Stimulated activated CD4-positive, alpha-beta T cell treated with anti-CD3 and anti-CD28 coated beads, Interleukin-2, amount 100 ng/mL, for 24 hours (primary cell): ENCODE measurements around the gene TLE6.
"Not testable (repeated sequence)": the region's sequence is repeated elsewhere in the genome, so short reads cannot be mapped to it uniquely, and the experiment has no call there.

Experiments
- DNase-seq, 2 donors: peaks; one replicate each; pipeline ENCODE4 v3.0.0-alpha.2; 2020

TLE6 gene

DNA sequence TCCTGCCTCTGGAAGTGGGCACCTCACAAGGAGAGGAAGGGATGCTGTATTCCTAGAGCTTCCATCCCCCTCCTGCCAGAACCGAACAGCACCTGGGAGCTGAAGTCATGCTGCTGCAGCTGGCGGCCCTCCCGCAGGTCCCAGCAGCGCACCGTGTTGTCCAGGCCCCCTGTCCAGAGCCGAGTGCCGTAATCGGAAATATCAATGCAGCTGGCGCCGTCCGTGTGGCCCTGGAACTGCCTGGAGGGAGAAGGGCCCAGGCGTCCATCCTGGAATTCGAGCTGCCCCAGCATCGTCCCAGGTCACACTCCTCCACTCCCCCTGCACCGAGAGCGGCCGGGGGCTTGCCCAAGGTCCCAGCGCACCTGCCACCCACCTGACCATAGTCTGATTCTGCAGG lies 28.0 kb downstream of the TLE6 start:
- DNase-seq = no peak

DNA sequence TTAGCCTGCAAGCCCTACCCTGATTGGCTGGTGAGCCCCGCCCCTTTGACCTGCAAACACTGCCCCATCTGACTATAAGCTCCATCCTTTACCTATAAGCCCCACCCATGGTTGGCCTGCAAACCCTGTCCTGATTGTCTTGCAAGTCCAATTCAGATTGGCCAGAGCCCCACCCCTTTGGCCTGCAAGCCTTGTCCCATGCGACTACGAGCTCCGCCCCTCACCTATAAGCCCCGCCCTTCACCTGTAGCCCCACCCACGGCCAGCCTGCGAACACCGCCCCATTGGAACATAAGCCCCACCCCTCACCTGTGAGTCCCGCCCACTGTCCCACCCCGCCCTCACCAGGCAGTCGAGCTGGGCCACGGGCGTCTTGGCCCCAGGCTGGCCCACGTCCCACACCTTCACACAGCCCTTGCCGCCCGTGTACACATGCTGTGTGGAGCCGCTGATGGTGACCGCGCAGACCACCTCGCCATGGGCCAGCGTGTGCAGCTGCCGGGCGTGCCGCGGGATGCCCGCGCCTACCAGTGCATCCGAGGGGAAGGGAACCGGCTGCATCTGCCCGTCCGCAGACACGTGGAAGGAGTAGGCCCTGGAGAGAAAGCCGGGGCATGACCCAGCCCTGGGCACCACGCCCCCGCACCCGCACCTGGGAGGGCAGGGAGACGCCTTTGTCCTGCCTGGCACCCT lies 28.9 kb downstream of the TLE6 start:
- peak in 1 of 2 donors; percentile 45 for DNase-seq

DNA sequence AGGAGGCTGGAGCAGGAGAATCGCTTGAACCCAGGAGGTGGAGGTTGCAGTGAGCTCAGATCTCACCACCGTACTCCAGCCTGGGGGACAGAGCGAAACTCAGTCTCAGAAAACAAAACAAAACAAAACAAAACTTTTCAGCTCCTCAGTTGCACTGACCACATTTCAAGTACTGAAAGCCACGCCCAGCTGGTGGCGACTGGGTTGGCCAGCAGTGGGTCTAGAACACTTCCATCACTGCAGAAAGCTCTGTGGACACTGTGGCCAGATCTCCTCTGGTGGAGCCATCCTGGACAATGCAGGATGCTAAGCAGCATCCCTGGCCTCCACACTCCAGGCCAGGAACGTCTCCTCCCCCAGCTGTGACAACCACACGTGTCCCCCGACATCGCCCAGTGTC lies 30.6 kb downstream of the TLE6 start:
- DNase-seq = no peak

DNA sequence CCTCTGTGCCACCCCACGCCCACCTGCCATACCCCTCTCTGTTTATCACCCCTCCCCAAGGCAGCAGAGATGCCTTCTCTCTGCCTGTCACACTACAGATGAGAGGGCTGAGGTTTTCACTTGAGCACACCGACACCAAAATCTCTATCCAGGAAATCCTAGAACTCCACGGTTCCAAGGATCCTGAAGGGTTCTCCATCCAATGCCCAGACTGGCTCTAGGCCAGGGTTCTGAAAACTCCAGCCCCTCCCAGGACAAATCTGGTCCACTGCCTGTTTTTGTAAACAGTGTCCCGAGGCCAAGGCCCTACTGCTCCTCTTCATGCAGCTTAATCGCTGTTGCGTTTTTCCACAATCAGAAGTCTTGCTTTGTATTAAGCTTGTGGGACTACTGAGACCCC lies 31.6 kb downstream of the TLE6 start:
- DNase-seq = no peak

DNA sequence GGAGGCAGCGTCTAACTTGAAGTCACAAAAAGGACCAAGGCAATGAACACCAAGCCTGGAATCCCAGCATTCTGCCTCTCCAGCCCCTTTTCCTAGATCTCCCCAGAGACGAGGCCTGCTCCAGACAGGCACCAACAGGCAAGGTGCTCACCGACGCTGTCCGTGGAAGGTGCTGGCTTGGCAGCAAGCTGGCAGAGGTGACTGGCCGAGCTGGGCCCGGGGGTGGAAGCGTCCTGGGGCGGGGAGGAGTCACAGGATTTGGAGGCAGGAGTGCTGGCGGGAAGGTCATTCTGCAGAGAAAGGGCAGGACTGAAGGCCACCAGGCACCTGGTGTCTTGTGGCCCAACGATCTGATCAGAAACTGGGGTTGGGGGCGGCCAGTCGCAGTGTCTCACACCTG lies 33.5 kb downstream of the TLE6 start:
- DNase-seq = no peak

DNA sequence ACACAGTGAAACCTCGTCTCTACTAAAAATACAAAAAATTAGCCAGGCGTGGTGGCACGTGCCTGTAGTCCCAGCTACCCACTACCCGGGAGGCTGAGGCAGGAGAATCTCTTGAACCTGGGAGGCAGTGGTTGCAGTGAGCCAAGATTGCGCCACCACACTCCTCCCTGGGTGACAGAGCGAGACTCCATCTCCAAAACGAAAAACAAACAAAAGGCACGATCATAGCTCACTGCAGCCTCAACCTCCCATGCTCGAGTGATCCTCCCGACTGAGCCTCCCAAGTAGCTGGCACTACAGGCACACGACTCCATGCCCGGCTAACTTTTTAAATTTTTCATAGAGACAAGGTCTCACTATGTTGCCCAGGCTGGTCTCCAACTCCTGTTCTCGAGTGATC lies 34.7 kb downstream of the TLE6 start:
- not testable (repeated sequence) for DNase-seq

DNA sequence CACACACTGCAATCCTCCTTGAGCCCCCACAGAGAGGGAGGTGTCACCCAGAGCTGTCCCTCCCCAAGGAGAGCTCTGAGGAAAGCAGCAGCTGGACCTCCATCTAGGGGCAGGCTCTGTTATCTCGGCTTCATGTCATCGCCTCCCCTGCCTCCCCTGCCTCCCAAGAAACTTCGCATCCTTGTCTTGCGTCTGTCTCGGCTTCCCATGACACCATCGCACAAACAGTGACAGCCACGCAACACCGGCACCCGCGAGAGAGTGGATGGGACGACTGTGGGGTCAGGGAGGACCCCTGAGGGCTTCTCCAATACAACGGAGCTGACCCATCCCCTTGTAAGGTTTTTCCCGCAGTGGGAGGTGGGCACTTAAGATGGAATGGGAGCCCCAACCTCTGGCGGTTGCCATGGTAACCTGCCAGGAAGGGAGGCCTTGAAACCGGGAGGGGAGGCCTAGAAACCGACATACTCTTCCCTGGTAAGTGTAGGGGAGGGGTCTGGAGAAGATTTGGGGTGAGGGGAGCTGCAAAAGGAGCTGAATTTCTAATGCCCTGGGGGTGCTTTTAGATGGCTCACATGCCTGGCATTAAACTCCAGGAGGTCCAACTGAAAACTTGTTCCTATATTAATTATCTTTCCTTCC lies 35.4 kb downstream of the TLE6 start:
- no peak for DNase-seq

DNA sequence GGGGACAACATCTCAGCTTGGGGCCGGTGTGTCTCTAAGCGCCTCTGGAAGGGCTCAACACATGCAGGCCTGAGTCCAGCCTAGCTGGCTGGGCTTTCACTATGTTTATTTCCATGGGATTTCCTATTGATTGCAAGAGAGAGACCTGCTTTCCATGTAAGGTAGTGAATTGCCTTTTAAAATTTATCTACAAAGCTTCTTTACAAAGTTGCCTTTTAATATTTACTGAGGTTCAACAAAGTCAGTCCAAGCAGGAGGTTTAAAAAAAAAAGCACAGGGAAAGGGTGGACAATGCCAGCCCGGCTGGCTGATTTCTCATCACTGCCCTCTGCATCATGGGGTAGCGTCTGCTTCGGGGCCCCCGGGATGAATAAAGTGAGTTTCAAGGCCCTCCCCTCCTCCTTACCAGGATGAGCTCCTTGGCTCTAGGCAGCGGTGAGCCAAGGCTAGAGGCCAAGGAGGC lies 35.9 kb downstream of the TLE6 start:
- DNase-seq = no peak

DNA sequence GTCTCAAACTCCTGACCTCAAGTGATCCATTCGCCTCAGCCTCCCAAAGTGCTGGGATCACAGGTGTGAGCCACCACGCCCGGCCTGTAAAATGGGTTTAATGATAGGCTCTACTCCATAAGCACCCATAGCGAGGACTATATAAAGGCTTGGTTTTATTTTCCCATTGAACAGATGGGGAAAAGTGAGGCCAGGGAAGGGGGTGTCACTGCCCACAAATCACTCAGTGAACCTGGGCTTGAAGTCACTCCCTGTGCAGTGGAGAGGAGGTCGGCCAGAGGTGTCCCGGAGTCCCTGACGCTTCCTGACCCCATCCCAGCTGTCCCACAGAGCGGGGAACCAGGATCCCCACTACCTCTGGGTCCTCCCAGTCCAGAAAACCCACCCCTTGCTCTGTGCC lies 36.8 kb downstream of the TLE6 start:
- DNase-seq = no peak

DNA sequence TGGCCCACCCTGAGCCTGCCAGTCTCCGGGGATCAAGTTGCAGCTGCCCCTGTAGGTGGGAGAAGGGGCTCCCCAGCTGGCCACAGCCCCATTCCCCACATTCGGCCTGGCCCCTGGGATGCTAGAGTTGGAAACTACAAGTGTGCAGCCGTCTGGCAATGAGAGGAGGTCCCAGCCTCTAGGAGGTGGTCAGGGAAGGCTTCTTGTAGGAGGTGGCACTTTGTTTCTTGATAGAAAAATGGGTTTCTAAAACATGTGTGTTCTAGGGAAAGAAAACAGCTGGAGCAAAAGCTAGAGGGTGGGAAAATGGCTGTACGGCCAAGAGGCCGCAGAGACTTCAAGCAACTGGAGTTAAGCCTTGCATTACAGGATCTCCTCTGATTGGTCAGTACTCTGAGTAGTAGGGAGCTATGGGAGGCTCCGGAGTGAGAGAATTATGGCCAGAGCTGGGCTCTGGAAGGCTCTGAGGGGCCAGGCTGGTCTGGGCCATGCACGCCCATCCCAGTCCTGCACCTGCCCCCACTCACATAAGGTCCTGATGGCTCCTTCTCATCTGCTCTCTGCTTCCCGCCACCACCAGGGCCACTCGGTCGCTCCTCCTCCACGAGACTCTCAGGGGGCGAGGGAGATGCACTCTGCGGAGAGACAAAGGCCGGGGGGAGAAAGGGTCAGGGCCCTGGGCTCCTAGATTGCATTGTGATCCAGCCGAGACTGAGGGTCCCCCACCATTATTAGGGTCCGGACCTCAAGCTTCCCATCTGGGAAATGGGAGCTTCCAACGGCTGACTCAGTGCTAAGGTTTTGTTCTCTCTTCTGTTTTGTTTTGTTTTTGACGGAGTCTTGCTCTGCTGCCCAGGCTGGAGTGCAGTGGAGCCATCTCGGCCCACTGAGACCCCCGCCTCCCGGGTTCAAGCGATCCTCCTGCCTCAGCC lies 38.0 kb downstream of the TLE6 start:
- no peak for DNase-seq

DNA sequence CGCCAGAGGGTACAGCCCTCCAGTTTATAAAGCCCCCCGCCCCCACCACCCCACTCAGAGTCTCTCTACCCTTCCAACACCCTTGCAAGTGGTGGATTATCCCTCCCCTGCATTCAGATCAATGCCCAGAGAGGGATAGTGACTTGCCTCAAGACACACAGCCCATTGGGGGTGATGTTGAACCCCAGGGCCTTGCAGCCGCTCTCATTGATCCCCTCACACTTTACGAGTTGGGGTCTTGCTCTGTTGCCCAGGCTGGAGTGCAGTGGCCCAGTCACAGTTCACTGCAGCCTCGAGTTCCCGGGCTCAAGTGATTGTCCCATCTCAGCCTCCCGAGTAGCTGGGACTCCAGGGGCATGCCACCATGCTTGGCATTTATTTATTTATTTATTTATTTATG lies 40.6 kb downstream of the TLE6 start:
- DNase-seq = no peak

DNA sequence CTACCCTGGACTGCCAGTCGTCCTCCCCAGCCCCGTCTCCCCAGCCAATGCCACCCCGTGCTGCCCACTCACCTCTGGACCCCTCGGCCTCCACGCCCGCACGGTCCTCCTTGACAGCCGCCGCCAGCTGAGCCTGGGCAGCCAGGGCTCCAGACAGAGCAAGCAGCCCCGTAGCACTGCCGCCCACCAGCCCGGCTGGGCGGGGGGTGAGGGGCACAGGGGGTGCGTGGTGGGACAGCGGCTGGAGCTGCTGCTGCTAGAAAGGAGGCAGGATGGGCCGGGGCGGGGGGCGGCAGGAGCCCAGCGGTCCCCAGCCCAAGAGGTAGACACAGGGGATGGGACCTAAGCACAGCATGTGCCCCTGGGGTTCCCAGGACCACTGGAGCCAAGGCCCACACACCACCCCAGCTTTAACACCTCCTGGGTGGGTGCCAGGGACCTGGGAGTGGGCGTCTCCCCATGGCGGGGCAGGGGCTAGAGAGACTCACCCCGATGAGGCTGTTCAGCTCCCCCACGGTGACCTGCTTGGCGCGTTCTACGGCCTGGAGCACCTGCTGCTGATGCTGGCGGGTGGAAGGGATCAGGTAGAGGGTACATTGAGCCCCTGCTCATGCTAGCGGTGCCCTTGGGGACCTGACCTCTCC lies 42.0 kb downstream of the TLE6 start:
- no peak for DNase-seq

DNA sequence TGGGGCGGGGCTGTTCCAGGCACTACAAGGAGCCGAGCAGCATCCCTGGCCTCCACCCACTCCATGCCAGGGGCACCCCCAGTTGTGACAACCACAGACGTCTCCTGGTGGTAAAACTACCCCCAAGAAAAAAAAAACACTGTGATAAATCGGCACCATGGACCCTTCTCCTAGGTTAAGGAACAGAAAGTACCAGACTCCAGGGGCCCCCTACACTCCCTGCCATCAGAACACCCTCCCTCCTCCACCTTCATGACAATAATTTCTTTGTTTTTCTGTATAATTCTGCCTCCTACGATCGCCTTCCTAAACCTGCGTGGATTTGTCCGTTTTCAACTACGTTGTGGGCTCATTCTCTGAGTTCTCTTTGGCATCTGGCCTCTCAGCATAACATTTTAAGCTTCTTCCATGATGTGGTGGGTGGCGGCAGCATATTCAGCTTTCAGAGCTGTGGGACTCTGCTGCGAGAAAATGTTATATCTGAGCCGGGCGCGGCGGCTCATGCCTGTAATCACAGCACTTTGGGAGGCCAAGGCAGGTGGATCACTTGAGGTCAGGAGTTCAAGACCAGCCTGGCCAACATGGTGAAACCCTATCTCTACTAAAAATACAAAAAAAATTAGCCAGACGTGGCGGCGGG lies 43.1 kb downstream of the TLE6 start:
- DNase-seq = no peak

DNA sequence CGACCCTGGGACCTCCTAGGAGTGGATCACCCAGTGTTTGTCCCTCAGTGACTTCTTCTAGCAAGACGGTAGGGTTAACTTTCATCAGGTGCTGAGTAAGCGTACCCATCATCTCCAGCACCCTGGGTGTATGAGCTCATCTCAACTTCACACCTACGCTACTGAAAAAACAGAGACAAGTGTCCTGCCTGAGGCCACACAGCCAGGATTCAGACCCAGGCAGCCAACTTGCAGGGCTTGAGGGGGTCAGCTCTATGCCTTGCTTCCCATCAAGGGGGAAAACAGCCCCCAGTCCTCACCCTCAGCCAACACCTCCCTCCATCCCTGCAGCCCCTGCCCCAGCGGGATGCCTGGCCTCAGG lies 47.1 kb downstream of the TLE6 start:
- no peak for DNase-seq

DNA sequence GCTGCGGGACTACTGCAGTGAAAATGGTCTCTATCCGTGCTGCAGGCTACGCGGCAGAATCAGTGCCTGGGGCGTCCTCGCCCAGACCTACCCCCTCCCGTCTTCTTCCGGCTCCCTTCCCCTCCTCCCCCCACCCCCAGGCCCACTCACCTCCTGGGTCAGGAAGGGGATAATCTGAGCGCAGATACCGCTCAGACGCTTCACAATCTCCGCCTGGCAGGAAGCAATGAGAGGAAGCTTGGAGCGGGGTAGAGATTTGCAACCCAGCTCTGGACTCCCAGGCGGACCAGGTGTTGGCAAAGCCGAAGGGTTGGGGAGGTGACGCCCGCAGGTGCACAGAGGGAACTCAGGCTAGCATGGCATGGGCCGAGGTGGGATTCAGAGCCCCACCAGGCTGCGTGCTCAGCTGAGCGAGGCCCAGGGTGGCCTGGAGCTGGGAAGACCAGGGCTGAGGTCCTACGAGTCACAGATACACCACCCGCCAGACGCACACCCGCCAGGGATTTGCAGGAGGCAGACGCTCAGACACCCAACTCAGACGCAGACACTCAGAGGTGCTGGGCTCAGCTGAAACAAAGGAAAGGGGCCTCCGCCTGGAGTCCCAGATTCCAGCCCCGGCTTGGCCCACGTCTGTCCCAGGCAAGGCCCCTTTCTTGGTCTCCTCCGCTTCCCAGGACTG lies 47.6 kb downstream of the TLE6 start:
- DNase-seq = no peak

DNA sequence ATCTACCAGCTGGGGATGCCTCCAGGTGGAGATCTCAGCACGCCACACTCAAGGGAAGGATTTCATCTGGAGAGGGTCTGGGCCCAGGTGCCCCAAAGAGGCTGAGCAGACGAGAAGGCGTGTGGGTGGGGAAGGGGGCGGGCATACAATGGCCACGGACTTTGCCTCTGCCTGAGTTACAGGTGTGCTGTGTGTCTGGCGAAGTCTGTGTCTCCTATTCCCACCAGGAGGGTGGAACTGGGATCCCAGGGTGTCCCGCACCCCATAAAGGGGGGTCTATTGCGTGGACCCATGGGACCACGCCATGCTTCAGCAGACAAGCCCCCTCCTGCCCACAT lies 48.2 kb downstream of the TLE6 start:
- DNase-seq = no peak

DNA sequence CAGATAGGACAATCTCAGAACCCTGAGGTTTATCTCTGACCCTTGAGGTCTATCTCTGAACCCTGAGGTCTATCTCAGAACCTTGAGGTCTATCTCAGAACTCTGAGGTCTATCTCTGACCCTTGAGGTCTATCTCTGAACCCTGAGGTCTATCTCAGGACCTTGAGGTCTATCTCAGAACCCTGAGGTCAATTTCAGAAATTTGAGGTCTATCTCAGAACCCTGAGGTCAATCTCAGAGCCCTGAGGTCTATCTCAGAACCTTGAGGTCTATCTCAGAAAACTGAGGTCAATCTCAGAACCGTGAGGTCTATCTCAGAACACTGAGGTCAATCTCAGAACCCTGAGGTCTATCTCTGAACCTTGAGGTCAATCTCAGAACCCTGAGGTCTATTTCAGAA lies 49.4 kb downstream of the TLE6 start:
- DNase-seq = no peak

DNA sequence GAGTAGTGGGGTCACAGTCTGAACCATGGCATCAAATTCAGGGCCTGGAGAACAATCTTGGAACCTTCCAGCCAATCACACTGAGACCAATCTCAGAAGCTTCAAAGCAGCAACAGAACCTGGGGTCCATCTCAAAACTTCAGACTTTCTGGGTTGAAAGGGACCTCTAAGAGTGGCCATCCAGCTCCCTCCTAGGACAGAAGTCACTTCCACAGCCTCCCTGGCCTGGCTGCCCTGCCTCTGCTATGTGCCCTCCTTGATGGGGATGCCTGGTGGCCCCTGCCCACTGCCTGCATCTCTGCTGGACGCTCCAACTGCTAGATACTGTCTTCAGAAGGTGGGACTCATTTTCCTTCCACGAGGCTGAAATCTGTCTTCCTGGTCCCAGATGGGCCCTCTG lies 49.9 kb downstream of the TLE6 start:
- DNase-seq = no peak

DNA sequence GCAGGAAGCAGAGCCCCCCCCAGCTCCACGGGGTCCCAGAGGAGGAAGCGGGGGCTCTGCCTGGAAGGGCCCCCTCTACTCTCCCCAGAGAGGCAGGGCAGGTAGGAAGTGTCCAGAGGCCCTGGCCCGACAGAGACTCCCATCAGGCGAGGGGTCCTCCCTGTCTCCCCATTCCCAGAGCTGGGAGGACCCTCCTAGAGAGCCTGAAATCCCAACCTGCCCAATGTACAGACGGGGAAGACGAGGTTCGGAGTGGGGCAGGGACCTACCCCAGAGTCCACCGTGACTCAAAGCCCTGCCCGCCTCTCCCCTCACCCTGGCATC lies 50.6 kb downstream of the TLE6 start:
- DNase-seq = no peak

DNA sequence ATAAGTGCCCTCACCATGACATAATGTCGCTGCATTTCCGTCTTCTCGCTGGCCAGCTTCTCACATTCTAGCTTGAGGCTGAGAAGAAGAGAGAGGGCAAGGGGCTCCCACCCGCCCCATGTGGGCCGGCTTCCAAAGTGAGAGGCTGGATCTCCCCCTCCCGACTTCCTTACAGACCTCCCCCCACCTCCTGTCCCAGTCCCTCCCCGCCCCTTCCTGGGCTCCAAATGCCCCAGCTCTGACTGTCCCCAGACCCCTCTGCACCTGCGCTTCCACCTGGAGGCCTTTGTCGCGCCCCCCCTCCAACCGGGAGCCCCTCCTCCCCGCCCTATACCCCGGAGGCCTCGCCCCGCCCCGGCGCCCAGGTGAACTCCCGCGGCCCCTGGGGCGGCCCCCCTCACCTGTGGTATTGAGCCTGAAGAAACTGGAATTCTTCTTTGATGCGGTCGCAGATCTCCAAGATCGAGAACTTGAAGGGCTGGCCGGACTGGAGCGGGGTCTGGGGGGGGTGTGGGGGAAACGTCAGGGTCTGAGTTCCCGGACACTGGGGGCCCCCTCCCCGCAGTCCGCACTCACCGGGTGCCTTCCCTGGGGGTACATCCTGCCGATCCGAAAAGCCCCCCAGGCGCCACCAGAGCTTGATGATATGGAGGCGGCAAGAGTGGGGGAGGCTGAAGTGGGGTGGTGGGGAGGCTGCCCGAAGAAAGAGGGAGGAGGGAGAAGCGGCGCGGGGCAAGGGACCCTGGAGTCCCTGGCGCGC lies 51.1 kb downstream of the TLE6 start:
- DNase-seq = no peak

DNA sequence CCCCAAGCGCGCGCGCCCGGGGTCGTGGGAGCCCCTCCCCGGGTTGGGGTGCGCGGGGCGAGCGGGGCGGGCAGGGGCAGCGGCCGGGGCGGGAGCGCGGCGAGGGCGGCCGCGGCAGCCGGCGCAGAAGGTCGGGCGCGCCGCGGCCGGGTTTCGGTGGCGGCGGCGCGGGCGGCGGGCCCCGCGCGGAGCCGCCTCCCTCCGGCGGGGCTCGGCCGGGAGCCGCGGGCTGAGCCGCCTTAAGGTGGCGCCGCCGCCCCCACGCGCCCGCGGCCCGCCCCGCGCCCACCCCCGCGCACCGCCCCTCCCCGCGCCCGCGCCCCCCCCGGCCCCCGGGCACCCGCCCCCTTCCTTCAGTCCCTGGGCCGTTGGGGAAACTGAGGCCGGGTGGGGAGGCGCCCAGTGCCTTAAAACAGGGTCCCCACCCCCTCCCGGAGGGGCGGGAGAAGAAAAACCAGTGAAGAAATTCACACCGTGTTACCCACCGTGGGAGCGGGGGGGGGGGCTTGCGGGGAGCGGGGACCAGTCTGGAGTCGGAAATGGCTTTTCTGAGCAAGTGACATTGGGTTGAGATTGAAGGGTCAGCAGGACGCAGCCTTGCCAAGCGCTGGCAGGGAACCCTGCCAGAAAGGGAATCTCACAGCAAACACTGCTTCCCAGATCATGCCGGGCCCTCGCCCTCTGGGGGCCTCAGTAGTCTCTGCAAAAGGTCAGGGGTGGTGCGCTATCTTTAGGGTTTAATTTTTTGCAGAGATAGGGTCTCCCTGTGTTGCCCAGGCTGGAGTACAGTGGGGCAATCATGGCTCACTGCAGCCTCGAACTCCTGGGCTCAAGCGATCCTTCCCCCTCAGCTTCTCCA lies 51.9 kb downstream of the TLE6 start, which contains the start of gene TLE2:
Gene TLE2, minus strand, starts transcription at position 216 of the 859 bp plus-strand sequence. CDS start 376 bp downstream, outside the sequence.
- no peak for DNase-seq
